Heart left ventricle (tissue), 16 donors: ENCODE measurements around the gene TAS1R2. TPM values are rescaled to one million over a fixed set of nuclear protein-coding genes. Genes with fewer than 3 reads are reported as not detected.

ENCODE experiments used
- ATAC-seq, 4 donors: fragments of 200-7000 bp; cut with Tn5 transposase; one replicate each; pipeline ENCODE4 v1.9.1; 2020 to 2022; ENCODE audit warnings: moderate library complexity in 4 of 4, mild to moderate bottlenecking in 3 of 4, moderate number of reproducible peaks in 1 of 4
- DNase-seq, 5 donors: peaks; one replicate each; pipeline ENCODE4 v3.0.0-alpha.2; 2020
- H3K27ac ChIP-seq, 12 donors: fragments of 200-600 bp; sonication (generic) in 4 of 12; one replicate each; pipeline versions ENCODE4 v1.5.0 to v1.8.0; 2016 to 2022; ENCODE audit warnings: mild to moderate bottlenecking in 2 of 12
- H3K27me3 ChIP-seq, 9 donors: fragments of 200-600 bp; sonication (generic) in 2 of 9; one replicate each; pipeline versions ENCODE4 v1.5.1 to v1.8.0; 2016 to 2022; ENCODE audit warnings: mild to moderate bottlenecking in 3 of 9
- H3K36me3 ChIP-seq, 9 donors: fragments of 200-600 bp; sonication (generic) in 2 of 9; one replicate each; pipeline versions ENCODE4 v1.5.0 to v1.8.0; 2018 to 2022; ENCODE audit warnings: mild to moderate bottlenecking in 2 of 9
- H3K4me1 ChIP-seq, 12 donors: fragments of 200-600 bp; sonication (generic) in 4 of 12; one replicate each; pipeline versions ENCODE4 v1.5.0 to v1.8.0; 2016 to 2022; ENCODE audit warnings: mild to moderate bottlenecking in 3 of 12
- H3K4me3 ChIP-seq, 12 donors: fragments of 200-600 bp; sonication (generic) in 4 of 12; one replicate each; pipeline versions ENCODE4 v1.5.0 to v1.8.0; 2017 to 2022; ENCODE audit warnings: mild to moderate bottlenecking in 9 of 12, moderate library complexity in 4 of 12
- H3K9me3 ChIP-seq, 12 donors: fragments of 200-600 bp; sonication (generic) in 4 of 12; one replicate each; pipeline versions ENCODE4 v1.5.0 to v1.8.0; 2016 to 2022; ENCODE audit warnings: mild to moderate bottlenecking in 1 of 12
- POLR2A ChIP-seq, 2 donors: fragments of 450-650 bp; IDR thresholded peaks; one replicate each; pipeline ENCODE4 v1.6.1; 2017; ENCODE audit warnings: antibody characterized with exemption in 2 of 2, mild to moderate bottlenecking in 2 of 2, moderate library complexity in 2 of 2
- WGBS, 4 donors: extraction: QIAGEN DNeasy Blood & Tissue Kit in 2 of 4; methylation state at CpG; one replicate each; pipeline versions ENCODE4 v1.1.5 to v1.1.7; 2013 to 2018; 5-methylcytosine and 5-hydroxymethylcytosine counted together
- intact Hi-C, 10 donors: fragments of 100-400 bp; cut with DNase I; formaldehyde crosslinking; loops; one replicate each; pipeline versions ENCODE4 v1.11.1 to v1.14.2; 2022
- polyA plus RNA-seq, 2 donors: library from polyadenylated mRNA; stranded (reverse); fragments of 200-250 nt; gene quantifications; one replicate each; pipeline ENCODE4 v1.2.3, GENCODE V29; 2013
- total RNA-seq, 9 donors: library from RNA; depleted of rRNA in 2 of 9; stranded (reverse); fragments of >200 nt in 2 of 9; fragmentation: NEBNext Ultra II Directional in 3 of 9; extraction: Animal tissue kit (Norgen Biotek cat#: 25700) in 3 of 9; gene quantifications; one replicate each; pipeline versions ENCODE4 v1.1.0 to v1.2.4, GENCODE V29; 2016 to 2023
- TF ChIP-seq, protein P1 (sequence below), 12 donors: fragments of 200-600 bp; sonication (generic) in 4 of 12; IDR thresholded peaks; one replicate each; pipeline versions ENCODE4 v1.5.0 to v1.8.0; 2018 to 2022; ENCODE audit warnings: antibody characterized with exemption in 12 of 12, mild to moderate bottlenecking in 5 of 12
- donor health status: ischemic (EF 13 %, LVEDD 7.1; RV severe dilation, severe dysfunction).
- donor health status: healthy with polysubstance abuse.
- donor health status: DM: no; HTN: yes; CAD: no.
- donor health status: DM: no; HTN: no; CAD: no.
- donor health status: ischemic (EF 25% LVEDD 6.9; RV normal size, moderate dysfunction).
- donor health status: ischemic (EF 25% LVEDD 5.7; RV mildly dilated, moderate dysfunction).
- donor health status: healthy.
- donor health status: DM: yes; HTN: yes; CAD: no.
- donor health status: ischemic (EF 35%, LVEDD 5.7; RV mildly dilated, moderate dysfunction).
- donor health status: nonischemic (EF 11% LVEDD 7.7; RV severe dilation, severe dysfunction).
- donor health status: DM: yes; HTN: yes; CAD: no.
- donor health status: PGD.
- donor health status: ischemic (EF 29% LVEDD 5.4; RV normal size, mild dysfunction).
- donor health status: nonischemic (EF 23%, LVEDD 6.1; RV moderate dilation, normal function).

Gene TAS1R2
- total and polyA plus RNA-seq, 11 donors, result not detected

- H3K27me3 ChIP-seq, result no peaks in the 10 kb centered on the region
- ATAC-seq (peak in 1 of 4 donors; percentile 7), DNase-seq (no peak)
- no peak for TF ChIP-seq POLR2A (IDR thresholded peaks at IDR 0.05)
- TF ChIP-seq, protein P1, sequence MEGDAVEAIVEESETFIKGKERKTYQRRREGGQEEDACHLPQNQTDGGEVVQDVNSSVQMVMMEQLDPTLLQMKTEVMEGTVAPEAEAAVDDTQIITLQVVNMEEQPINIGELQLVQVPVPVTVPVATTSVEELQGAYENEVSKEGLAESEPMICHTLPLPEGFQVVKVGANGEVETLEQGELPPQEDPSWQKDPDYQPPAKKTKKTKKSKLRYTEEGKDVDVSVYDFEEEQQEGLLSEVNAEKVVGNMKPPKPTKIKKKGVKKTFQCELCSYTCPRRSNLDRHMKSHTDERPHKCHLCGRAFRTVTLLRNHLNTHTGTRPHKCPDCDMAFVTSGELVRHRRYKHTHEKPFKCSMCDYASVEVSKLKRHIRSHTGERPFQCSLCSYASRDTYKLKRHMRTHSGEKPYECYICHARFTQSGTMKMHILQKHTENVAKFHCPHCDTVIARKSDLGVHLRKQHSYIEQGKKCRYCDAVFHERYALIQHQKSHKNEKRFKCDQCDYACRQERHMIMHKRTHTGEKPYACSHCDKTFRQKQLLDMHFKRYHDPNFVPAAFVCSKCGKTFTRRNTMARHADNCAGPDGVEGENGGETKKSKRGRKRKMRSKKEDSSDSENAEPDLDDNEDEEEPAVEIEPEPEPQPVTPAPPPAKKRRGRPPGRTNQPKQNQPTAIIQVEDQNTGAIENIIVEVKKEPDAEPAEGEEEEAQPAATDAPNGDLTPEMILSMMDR (IDR thresholded peaks at IDR 0.05), result peak in 1 of 12 donors; percentile 21
- WGBS, 4 donors, result 52 to 85% (median 56%) methylated on average over 2 to 4 of the region's 4 CpGs
- peaks cover 0 to 5% (median 0%) of the 10 kb centered on the region in 12 donors for H3K4me1 ChIP-seq
- intact Hi-C loops, result loop anchor here in 3 of 10 donors (1.0 to 10.0 kb wide), 4 partner anchors 208 to 350 kb away; no protein-coding TSS in a partner anchor
- H3K27ac ChIP-seq, result no peak overlapping the region
- no peaks in the 10 kb centered on the region for H3K9me3 ChIP-seq
- peaks cover 0 to 33% (median 7%) of the 10 kb centered on the region in 9 donors for H3K36me3 ChIP-seq
- no peak overlapping the region for H3K4me3 ChIP-seq
Measured at GRCh38 chr1:18884419-18884717, 24.9 kb upstream of the TAS1R2 start.

GRCh38 chr1:18883636-18884418, 24.4 kb upstream of the TAS1R2 start:
- 41 to 52% (median 49%) methylated on average over 13 to 14 of the region's 14 CpGs for WGBS, 4 donors

GRCh38 chr1:18883079-18883478, 23.6 kb upstream of the TAS1R2 start:
- Histone ChIP-seq H3K36me3 (peaks cover 0 to 26% (median 7%) of the 10 kb centered on the region in 9 donors), H3K4me1 (peaks cover 0 to 5% (median 0%) of the 10 kb centered on the region in 12 donors), H3K9me3 (no peaks in the 10 kb centered on the region), H3K27ac (no peak overlapping the region), H3K27me3 (no peaks in the 10 kb centered on the region), H3K4me3 (no peak overlapping the region)
- no peak for ATAC-seq
- WGBS, 4 donors, result 97 to 98% (median 97%) methylated on average over 23 of the region's 23 CpGs
- TF ChIP-seq POLR2A (IDR thresholded peaks at IDR 0.05), result no peak
- TF ChIP-seq, protein P1 (IDR thresholded peaks at IDR 0.05), result no peak
- no peak for DNase-seq
- intact Hi-C loops, result loop anchor here in 3 of 10 donors (2.0 to 10.0 kb wide), 4 partner anchors 209 to 352 kb away; no protein-coding TSS in a partner anchor

More at GRCh38 chr1:18883636-18884418, 24.4 kb upstream of the TAS1R2 start:
- Histone ChIP-seq H3K4me1 (peaks cover 0 to 5% (median 0%) of the 10 kb centered on the region in 12 donors), H3K27me3 (no peaks in the 10 kb centered on the region), H3K36me3 (peaks cover 0 to 31% (median 7%) of the 10 kb centered on the region in 9 donors), H3K9me3 (no peaks in the 10 kb centered on the region), H3K27ac (no peak overlapping the region), H3K4me3 (no peak overlapping the region)
- ATAC-seq, result peak; percentile 28 to 78 (median 66)
- DNase-seq, result peak; percentile 59 to 85 (median 71)
- intact Hi-C loops, result loop anchor here in 4 of 10 donors (1.0 to 10.0 kb wide), 5 partner anchors 208 to 351 kb away; no protein-coding TSS in a partner anchor
- TF ChIP-seq, protein P1 (IDR thresholded peaks at IDR 0.05), result peak; percentile 81 to 94 (median 90)
- TF ChIP-seq POLR2A (IDR thresholded peaks at IDR 0.05), result no peak

GRCh38 chr1:18882486-18882885, 23.0 kb upstream of the TAS1R2 start:
- intact Hi-C loops, result loop anchor here in 3 of 10 donors (2.0 to 10.0 kb wide), 4 partner anchors 210 to 352 kb away; no protein-coding TSS in a partner anchor
- H3K4me1 ChIP-seq, result peaks cover 0 to 5% (median 0%) of the 10 kb centered on the region in 12 donors
- H3K27ac ChIP-seq, result no peak overlapping the region
- 63 to 80% (median 74%) methylated on average over 7 to 8 of the region's 8 CpGs for WGBS, 4 donors
- H3K36me3 ChIP-seq, result peaks cover 0 to 24% (median 7%) of the 10 kb centered on the region in 9 donors
- ATAC-seq (peak in 2 of 4 donors; percentile 31 to 35), DNase-seq (no peak)
- H3K4me3 ChIP-seq, result no peak overlapping the region
- H3K27me3 ChIP-seq, result no peaks in the 10 kb centered on the region
- no peaks in the 10 kb centered on the region for H3K9me3 ChIP-seq
- TF ChIP-seq, protein P1 (IDR thresholded peaks at IDR 0.05), result no peak
- no peak for TF ChIP-seq POLR2A (IDR thresholded peaks at IDR 0.05)
